HG03457 (cell line): ENCODE measurements around the gene RAB4A.
"Not testable (repeated sequence)": the region's sequence is repeated elsewhere in the genome, so short reads cannot be mapped to it uniquely, and the experiment has no call there.

Experiments
- ATAC-seq: cut with Tn5 transposase; IDR thresholded peaks from one replicate; pipeline ENCODE4 v1.9.1; 2021; ENCODE audit warnings: moderate number of reproducible peaks; ENCODE audit not compliant: unreplicated experiment

The RAB4A gene

GRCh38 chr1:229271448-229272159, 693 bp downstream of the RAB4A start:
- ATAC-seq: peak; percentile 25

GRCh38 chr1:229272164-229273158, 1.6 kb downstream of the RAB4A start:
- ATAC-seq: no peak

GRCh38 chr1:229273507-229274232, 2.8 kb downstream of the RAB4A start:
- ATAC-seq: no peak

- no peak for ATAC-seq
These were observed 4.1 kb downstream of the RAB4A start for GRCh38 chr1:229275005-229275404.

GRCh38 chr1:229278120-229278741, 7.3 kb downstream of the RAB4A start:
- ATAC-seq: no peak

GRCh38 chr1:229279242-229279641, 8.3 kb downstream of the RAB4A start:
- ATAC-seq: no peak

GRCh38 chr1:229280037-229280828, 9.3 kb downstream of the RAB4A start:
- ATAC-seq: no peak

- ATAC-seq: no peak
These were observed 10.0 kb downstream of the RAB4A start for GRCh38 chr1:229280921-229281320.

GRCh38 chr1:229281339-229281926, 10.5 kb downstream of the RAB4A start:
- no peak for ATAC-seq

- no peak for ATAC-seq
These were observed 11.4 kb downstream of the RAB4A start for GRCh38 chr1:229282295-229282823.

- no peak for ATAC-seq
These were observed 12.3 kb downstream of the RAB4A start for GRCh38 chr1:229283183-229283611.

- ATAC-seq: no peak
These were observed 14.0 kb downstream of the RAB4A start for GRCh38 chr1:229284887-229285286.

GRCh38 chr1:229285440-229285839, 14.5 kb downstream of the RAB4A start:
- ATAC-seq: no peak

GRCh38 chr1:229286099-229286766, 15.3 kb downstream of the RAB4A start:
- ATAC-seq: no peak

- no peak for ATAC-seq
These were observed 16.4 kb downstream of the RAB4A start for GRCh38 chr1:229287267-229287666.

GRCh38 chr1:229288516-229288915, 17.6 kb downstream of the RAB4A start:
- ATAC-seq: no peak

GRCh38 chr1:229291686-229292085, 20.8 kb downstream of the RAB4A start:
- ATAC-seq: not testable (repeated sequence)

GRCh38 chr1:229293528-229294204, 22.8 kb downstream of the RAB4A start:
- no peak for ATAC-seq
